Measurements from ENCODE around the gene CDK14.

Gene CDK14

GRCh38 chr7:90680484-90680883, 84.4 kb downstream of the CDK14 start:
- DNase-seq (ENCODE audit: low read depth) = no peak

- no peak for DNase-seq (ENCODE audit: low read depth)
These were observed 85.4 kb downstream of the CDK14 start for GRCh38 chr7:90681336-90682022.

- DNase-seq (ENCODE audit: low read depth) = no peak
These were observed 90.0 kb downstream of the CDK14 start for GRCh38 chr7:90686146-90686545.

- no peak for DNase-seq (ENCODE audit: low read depth)
These were observed 92.7 kb downstream of the CDK14 start for GRCh38 chr7:90688810-90689209.

GRCh38 chr7:90689260-90689659, 93.1 kb downstream of the CDK14 start:
- DNase-seq (ENCODE audit: low read depth) = no peak

- DNase-seq (ENCODE audit: low read depth) = no peak
These were observed 94.2 kb downstream of the CDK14 start for GRCh38 chr7:90690159-90690858.

- no peak for DNase-seq (ENCODE audit: low read depth)
These were observed 96.3 kb downstream of the CDK14 start for GRCh38 chr7:90692396-90692795.

GRCh38 chr7:90692947-90693346, 96.8 kb downstream of the CDK14 start:
- no peak for DNase-seq (ENCODE audit: low read depth)

GRCh38 chr7:90693939-90694338, 97.8 kb downstream of the CDK14 start:
- DNase-seq (ENCODE audit: low read depth) = no peak

- no peak for DNase-seq (ENCODE audit: low read depth)
These were observed 102.5 kb downstream of the CDK14 start for GRCh38 chr7:90698616-90699015.

- DNase-seq (ENCODE audit: low read depth) = no peak
These were observed 104.9 kb downstream of the CDK14 start for GRCh38 chr7:90701021-90701420.

- no peak for DNase-seq (ENCODE audit: low read depth)
These were observed 105.7 kb downstream of the CDK14 start for GRCh38 chr7:90701771-90702170.

- no peak for DNase-seq (ENCODE audit: low read depth)
These were observed 109.4 kb downstream of the CDK14 start for GRCh38 chr7:90705391-90706071.

- no peak for DNase-seq (ENCODE audit: low read depth)
These were observed 110.1 kb downstream of the CDK14 start for GRCh38 chr7:90706072-90706716.

- no peak for DNase-seq (ENCODE audit: low read depth)
These were observed 112.8 kb downstream of the CDK14 start for GRCh38 chr7:90708841-90709317.

- DNase-seq (ENCODE audit: low read depth) = no peak
These were observed 113.7 kb downstream of the CDK14 start for GRCh38 chr7:90709501-90710465.

- DNase-seq (ENCODE audit: low read depth) = no peak
These were observed 114.3 kb downstream of the CDK14 start for GRCh38 chr7:90710466-90710850.

- no peak for DNase-seq (ENCODE audit: low read depth)
These were observed 117.5 kb downstream of the CDK14 start for GRCh38 chr7:90713628-90714027.

GRCh38 chr7:90715067-90715466, 118.9 kb downstream of the CDK14 start:
- DNase-seq (ENCODE audit: low read depth) = no peak

GRCh38 chr7:90717296-90718060, 121.4 kb downstream of the CDK14 start:
- DNase-seq (ENCODE audit: low read depth) = no peak

- no peak for DNase-seq (ENCODE audit: low read depth)
These were observed 123.0 kb downstream of the CDK14 start for GRCh38 chr7:90719155-90719554.

All from stimulated activated CD8-positive, alpha-beta memory T cell treated with anti-CD3 and anti-CD28 coated beads, Interleukin-12 subunit alpha, Interleukin-12 subunit beta, amount 100 ng/mL, for 4 hours (primary cell).